Ishikawa (cell line): Measurements from ENCODE around the gene RET.

Source experiments
- CEBPB ChIP-seq: IDR thresholded peaks from 2 replicates; pipeline ENCODE4 v1.6.1; 2012
- CREB1 ChIP-seq: IDR thresholded peaks from 2 replicates; pipeline ENCODE4 v1.6.1; 2012; ENCODE audit warnings: low read depth
- EP300 ChIP-seq: IDR thresholded peaks from 2 replicates; pipeline ENCODE4 v1.6.1; 2012; ENCODE audit warnings: borderline replicate concordance
- FOXM1 ChIP-seq: IDR thresholded peaks from 2 replicates; pipeline ENCODE4 v1.6.1; 2012; ENCODE audit warnings: low read depth, borderline replicate concordance
- MAX ChIP-seq: IDR thresholded peaks from 2 replicates; pipeline ENCODE4 v1.6.1; 2012
- NFIC ChIP-seq: IDR thresholded peaks from 2 replicates; pipeline ENCODE4 v1.6.1; 2012
- RAD21 ChIP-seq: IDR thresholded peaks from 2 replicates; pipeline ENCODE4 v1.6.1; 2012; ENCODE audit warnings: low read depth
- REST ChIP-seq: IDR thresholded peaks from 2 replicates; pipeline ENCODE4 v1.6.1; 2012; ENCODE audit warnings: low read depth, mild to moderate bottlenecking
- TAF1 ChIP-seq: IDR thresholded peaks from 2 replicates; pipeline ENCODE4 v1.6.1; 2012; ENCODE audit warnings: low read depth, mild to moderate bottlenecking
- TCF12 ChIP-seq: IDR thresholded peaks from 2 replicates; pipeline ENCODE4 v1.6.1; 2012; ENCODE audit warnings: low read depth
- TEAD4 ChIP-seq: IDR thresholded peaks from 2 replicates; pipeline ENCODE4 v1.6.1; 2012
- USF1 ChIP-seq: IDR thresholded peaks from 2 replicates; pipeline ENCODE4 v1.6.1; 2012
- YY1 ChIP-seq: IDR thresholded peaks from 2 replicates; pipeline ENCODE4 v1.6.1; 2012; ENCODE audit warnings: low read depth
- ZBTB7A ChIP-seq: IDR thresholded peaks from 2 replicates; pipeline ENCODE4 v1.6.1; 2012; ENCODE audit warnings: low read depth

GRCh38 chr10:43078175-43078985, 1.5 kb downstream of the RET start:
- TF ChIP-seq RAD21, result no peak
- TF ChIP-seq REST, result no peak
- TF ChIP-seq CEBPB, result no peak
- TF ChIP-seq TCF12, result no peak
- TF ChIP-seq EP300, result no peak
- TF ChIP-seq NFIC, result no peak
- TF ChIP-seq YY1, result no peak
- no peak for TF ChIP-seq ZBTB7A
- TF ChIP-seq TEAD4, result no peak
- TF ChIP-seq MAX, result no peak
- no peak for TF ChIP-seq FOXM1
- TF ChIP-seq TAF1, result no peak
- TF ChIP-seq CREB1, result no peak
- TF ChIP-seq USF1, result no peak
